UCSD-AML1 (cell line): ENCODE measurements around the gene NEK7.
"Not testable (repeated sequence)": the region's sequence is repeated elsewhere in the genome, so short reads cannot be mapped to it uniquely, and the experiment has no call there.

Experiments
- DNase-seq: peaks from one replicate; lab custom pipeline; 2025; ENCODE audit not compliant: unreplicated experiment; lab: John Stamatoyannopoulos, UW

Gene NEK7

GRCh38 chr1:198169672-198170071 is 12.9 kb downstream of the NEK7 start:
- DNase-seq: peak; percentile 5

- peak; percentile 4 for DNase-seq
Measured at GRCh38 chr1:198171667-198172540, 15.1 kb downstream of the NEK7 start.

- no peak for DNase-seq
Measured at GRCh38 chr1:198173832-198174231, 17.0 kb downstream of the NEK7 start.

- no peak for DNase-seq
Measured at GRCh38 chr1:198174297-198174696, 17.5 kb downstream of the NEK7 start.

- no peak for DNase-seq
Measured at GRCh38 chr1:198175423-198176170, 18.8 kb downstream of the NEK7 start.

GRCh38 chr1:198176179-198176578 is 19.4 kb downstream of the NEK7 start:
- no peak for DNase-seq

GRCh38 chr1:198177546-198177945 is 20.7 kb downstream of the NEK7 start:
- DNase-seq: no peak

GRCh38 chr1:198178615-198179014 is 21.8 kb downstream of the NEK7 start:
- DNase-seq: no peak

GRCh38 chr1:198179556-198179981 is 22.8 kb downstream of the NEK7 start:
- DNase-seq: peak; percentile 13

GRCh38 chr1:198183605-198184004 is 26.8 kb downstream of the NEK7 start:
- no peak for DNase-seq

- DNase-seq: no peak
Measured at GRCh38 chr1:198184516-198184915, 27.7 kb downstream of the NEK7 start.

- no peak for DNase-seq
Measured at GRCh38 chr1:198185146-198185545, 28.3 kb downstream of the NEK7 start.

GRCh38 chr1:198185759-198186158 is 29.0 kb downstream of the NEK7 start:
- DNase-seq: no peak

- DNase-seq: peak; percentile 5
Measured at GRCh38 chr1:198186916-198187580, 30.2 kb downstream of the NEK7 start.

GRCh38 chr1:198187973-198188588 is 31.3 kb downstream of the NEK7 start:
- DNase-seq: peak; percentile 20

GRCh38 chr1:198191117-198191516 is 34.3 kb downstream of the NEK7 start:
- no peak for DNase-seq

GRCh38 chr1:198193871-198194270 is 37.1 kb downstream of the NEK7 start:
- not testable (repeated sequence) for DNase-seq

GRCh38 chr1:198196630-198197029 is 39.8 kb downstream of the NEK7 start:
- DNase-seq: no peak

GRCh38 chr1:198197285-198197684 is 40.5 kb downstream of the NEK7 start:
- no peak for DNase-seq

- peak; percentile 5 for DNase-seq
Measured at GRCh38 chr1:198199105-198199504, 42.3 kb downstream of the NEK7 start.
